SK-N-SH (cell line): ENCODE results near the gene TNK2. TPM values are rescaled to one million over a fixed set of nuclear protein-coding genes. Genes with fewer than 3 reads are reported as not detected.

Experiments
- CTCF ChIA-PET: fragments of 300-600, 350-600 bp; formaldehyde crosslinking; extraction: SDS; loops from one replicate; lab custom pipeline; 2021; lab: Yijun Ruan, JAX
- POLR2A ChIA-PET: fragments of 350-600 bp; sonication (Branson Sonifier 250); formaldehyde crosslinking; extraction: SDS; loops from one replicate; lab custom pipeline; 2020; ENCODE audit warnings: antibody characterized with exemption, inconsistent platforms; lab: Yijun Ruan, JAX
- DNase-seq: peaks from one replicate; pipeline ENCODE4 v3.0.0; 2012
- H2AFZ ChIP-seq: fragments of 200-600 bp; sonication (generic); 2 replicates; pipeline ENCODE4 v1.8.1; 2016; ENCODE audit warnings: antibody characterized with exemption, mild to moderate bottlenecking, low read depth
- H3F3A ChIP-seq: fragments of 200-600 bp; sonication (generic); replicated peaks from 2 replicates; pipeline ENCODE3; 2016; ENCODE audit warnings: antibody characterized with exemption, mild to moderate bottlenecking; ENCODE audit not compliant: insufficient read depth
- H3K27ac ChIP-seq, 2 experiments: fragments of 200-500 bp in 1 of 2; fragments of 200-600 bp in 1 of 2; sonication (Bioruptor generic) in 1 of 2; sonication (generic), shearing (Covaris generic) in 1 of 2; 2 replicates each; pipeline versions ENCODE4 v1.5.1 to v1.6.1; 2014 to 2016; ENCODE audit warnings: low read depth in 2 of 2, inconsistent platforms in 1 of 2, low read length in 1 of 2, mild to moderate bottlenecking in 1 of 2, mixed read lengths in 1 of 2
- H3K27me3 ChIP-seq: fragments of 200-600 bp; sonication (generic), shearing (Covaris generic); 2 replicates; pipeline ENCODE4 v1.6.1; 2016; ENCODE audit warnings: mixed run types; ENCODE audit not compliant: insufficient read depth
- H3K36me3 ChIP-seq, 2 experiments: fragments of 200-500 bp in 1 of 2; fragments of 200-600 bp in 1 of 2; sonication (Bioruptor generic) in 1 of 2; sonication (generic) in 1 of 2; replicated peaks in 1 of 2; 2 replicates each; pipeline versions ENCODE3 to v1.5.1; 2014 to 2016; ENCODE audit warnings: low read length in 1 of 2, mild to moderate bottlenecking in 1 of 2; ENCODE audit not compliant: insufficient read depth in 2 of 2, control insufficient read depth in 1 of 2
- H3K4me1 ChIP-seq, 2 experiments: fragments of 200-500 bp in 1 of 2; fragments of 200-600 bp in 1 of 2; sonication (Bioruptor generic) in 1 of 2; sonication (generic), shearing (Covaris generic) in 1 of 2; 2 replicates each; pipeline versions ENCODE4 v1.5.1 to v1.6.1; 2014 to 2016; ENCODE audit warnings: low read depth in 1 of 2, low read length in 1 of 2, mixed run types in 1 of 2; ENCODE audit not compliant: insufficient read depth in 2 of 2, control insufficient read depth in 1 of 2
- H3K4me2 ChIP-seq: fragments of 200-600 bp; sonication (generic), shearing (Covaris generic); 2 replicates; pipeline ENCODE4 v1.6.1; 2017; ENCODE audit warnings: mixed run types
- H3K4me3 ChIP-seq, 2 experiments: fragments of 200-500 bp in 1 of 2; fragments of 200-600 bp in 1 of 2; sonication (Bioruptor generic) in 1 of 2; sonication (generic), shearing (Covaris generic) in 1 of 2; 2 replicates each; pipeline versions ENCODE4 v1.5.1 to v1.8.1; 2014 to 2016; ENCODE audit warnings: low read depth in 2 of 2, inconsistent platforms in 1 of 2, low read length in 1 of 2, mild to moderate bottlenecking in 1 of 2, mixed read lengths in 1 of 2, moderate library complexity in 1 of 2
- H3K79me2 ChIP-seq: fragments of 200-600 bp; sonication (generic); 2 replicates; pipeline ENCODE4 v1.8.1; 2017; ENCODE audit warnings: mild to moderate bottlenecking; ENCODE audit not compliant: insufficient read depth
- H3K9ac ChIP-seq: fragments of 200-600 bp; sonication (generic); 2 replicates; pipeline ENCODE4 v1.6.1; 2017; ENCODE audit warnings: mixed run types
- H3K9me2 ChIP-seq: fragments of 200-600 bp; sonication (generic); 2 replicates; pipeline ENCODE4 v1.6.1; 2017; ENCODE audit warnings: mixed run types
- H3K9me3 ChIP-seq: fragments of 200-600 bp; sonication (generic); 2 replicates; pipeline ENCODE4 v1.6.1; 2017; ENCODE audit warnings: mixed run types, mild to moderate bottlenecking, moderate library complexity
- H4K20me1 ChIP-seq: fragments of 200-600 bp; sonication (generic); 2 replicates; pipeline ENCODE4 v1.6.1; 2017; ENCODE audit warnings: mild to moderate bottlenecking, mixed run types; ENCODE audit not compliant: insufficient read depth
- CTCF ChIP-seq: fragments of 200-600 bp; sonication (generic); IDR thresholded peaks from 2 replicates; pipeline ENCODE4 v1.6.1; 2017; ENCODE audit warnings: antibody characterized with exemption, mild to moderate bottlenecking, moderate library complexity
- FOXM1 ChIP-seq: IDR thresholded peaks from 2 replicates; pipeline ENCODE4 v1.4.0; 2012; ENCODE audit warnings: low read depth, mild to moderate bottlenecking
- GABPA ChIP-seq: IDR thresholded peaks from 2 replicates; pipeline ENCODE4 v1.4.0; 2012; ENCODE audit warnings: low read depth, mild to moderate bottlenecking
- GATA2 ChIP-seq: sonication (generic); formaldehyde crosslinking; IDR thresholded peaks from 2 replicates; pipeline ENCODE4 v1.5.0; 2020; ENCODE audit warnings: mild to moderate bottlenecking, missing genetic modification reagents
- IRF3 ChIP-seq: fragments of 150-350 bp; IDR thresholded peaks from 2 replicates; pipeline ENCODE4 v1.6.1; 2016; ENCODE audit warnings: mild to moderate bottlenecking, low read depth, low read length
- MXI1 ChIP-seq: IDR thresholded peaks from 2 replicates; pipeline ENCODE4 v1.6.1; 2012; ENCODE audit warnings: mild to moderate bottlenecking, low read depth, low read length, improper control_type of control experiment
- NFIC ChIP-seq: IDR thresholded peaks from 2 replicates; pipeline ENCODE4 v1.4.0; 2012; ENCODE audit warnings: borderline replicate concordance
- NRF1 ChIP-seq: IDR thresholded peaks from 2 replicates; pipeline ENCODE4 v1.6.1; 2012; ENCODE audit warnings: low read depth, mild to moderate bottlenecking, low read length
- RFX5 ChIP-seq: IDR thresholded peaks from 2 replicates; pipeline ENCODE4 v1.6.1; 2012; ENCODE audit warnings: mild to moderate bottlenecking, improper control_type of control experiment, low read length
- SIN3A ChIP-seq: IDR thresholded peaks from 2 replicates; pipeline ENCODE4 v1.6.1; 2012; ENCODE audit warnings: low read depth, mild to moderate bottlenecking, low read length, moderate library complexity, borderline replicate concordance
- USF1 ChIP-seq: IDR thresholded peaks from 2 replicates; pipeline ENCODE4 v1.4.0; 2012; ENCODE audit warnings: low read depth, borderline replicate concordance
- USF2 ChIP-seq: fragments of 150-350 bp; IDR thresholded peaks from 2 replicates; pipeline ENCODE4 v1.6.1; 2017; ENCODE audit warnings: antibody characterized with exemption, low read length, low read depth, borderline replicate concordance
- WGBS: methylation state at CpG from one replicate; pipeline ENCODE4 v1.1.6; 2017; ENCODE audit warnings: low lambda C conversion rate; 5-methylcytosine and 5-hydroxymethylcytosine counted together
- polyA plus RNA-seq, 3 experiments: library from polyadenylated mRNA; depleted of rRNA; stranded (reverse); fragments of >200 nt; gene quantifications; 2 replicates each; pipeline ENCODE4 v1.2.3, GENCODE V29; 2012

The TNK2 gene
- polyA plus RNA-seq, 1 of the 3 experiments (the other 2 are of a cell fraction), result 17.3 TPM

- POLR2A ChIA-PET, result no interaction called here
- no peaks in the 10 kb centered on the region for H3K9me2 ChIP-seq
- no peaks in the 10 kb centered on the region for H3K27me3 ChIP-seq
- DNase-seq, result no peak
- H3F3A ChIP-seq, result no peaks in the 10 kb centered on the region
- no peak overlapping the region for H3K4me3 ChIP-seq
- no peaks in the 10 kb centered on the region for H3K79me2 ChIP-seq
- TF ChIP-seq NRF1 (no peak), NFIC (no peak), USF1 (no peak), SIN3A (no peak), CTCF (no peak), MXI1 (no peak), IRF3 (no peak), GABPA (no peak), GATA2 (no peak), RFX5 (no peak)
- no peaks in the 10 kb centered on the region for H4K20me1 ChIP-seq
- WGBS, result 92% methylated on average over 8 of the region's 12 CpGs
- no peak overlapping the region for H2AFZ ChIP-seq
- H3K36me3 ChIP-seq, result peaks cover 0 to 50% of the 10 kb centered on the region in 2 experiments
- H3K4me2 ChIP-seq, result no peak overlapping the region
- CTCF ChIA-PET, result interaction anchor here (1.2 to 6.1 kb wide), 6 partner anchors 8 to 44 kb away, joined by 5 to 52 read pairs (median 7); no protein-coding TSS in a partner anchor
- no peak overlapping the region for H3K27ac ChIP-seq
- H3K4me1 ChIP-seq, result no peaks in the 10 kb centered on the region
- H3K9me3 ChIP-seq, result no peaks in the 10 kb centered on the region
- no peak overlapping the region for H3K9ac ChIP-seq
Observed at GRCh38 chr3:195870937-195871336, 37.4 kb downstream of the TNK2 start.

GRCh38 chr3:195870442-195870841 is 37.9 kb downstream of the TNK2 start:
- H2AFZ ChIP-seq, result no peak overlapping the region
- H3K9ac ChIP-seq, result no peak overlapping the region
- no peak for DNase-seq
- peaks cover 0 to 52% of the 10 kb centered on the region in 2 experiments for H3K36me3 ChIP-seq
- no peaks in the 10 kb centered on the region for H3K27me3 ChIP-seq
- H3K9me2 ChIP-seq, result no peaks in the 10 kb centered on the region
- H3K9me3 ChIP-seq, result no peaks in the 10 kb centered on the region
- 65% methylated on average over 5 of the region's 7 CpGs for WGBS
- POLR2A ChIA-PET, result no interaction called here
- no peaks in the 10 kb centered on the region for H3F3A ChIP-seq
- no peak overlapping the region for H3K4me3 ChIP-seq
- H3K27ac ChIP-seq, result no peak overlapping the region
- H3K4me1 ChIP-seq, result no peaks in the 10 kb centered on the region
- CTCF ChIA-PET, result interaction anchor here (1.1 to 6.1 kb wide), 5 partner anchors 13 to 45 kb away, joined by 3 to 52 read pairs (median 6); no protein-coding TSS in a partner anchor
- no peaks in the 10 kb centered on the region for H4K20me1 ChIP-seq
- no peak overlapping the region for H3K4me2 ChIP-seq
- no peaks in the 10 kb centered on the region for H3K79me2 ChIP-seq
- TF ChIP-seq NRF1, result no peak
- TF ChIP-seq FOXM1, result no peak
- no peak for TF ChIP-seq USF2
